ENCODE data around the gene IL1R1. TPM values are rescaled to one million over a fixed set of nuclear protein-coding genes. Genes with fewer than 3 reads are reported as not detected.

Gene IL1R1
- total RNA-seq, 1 experiment from 2014 or later = 23.5 TPM

GRCh38 chr2:102145107-102145506 is 2.6 kb downstream of the IL1R1 start:
- H3K4me1 ChIP-seq = no peaks in the 10 kb centered on the region
- no peak for TF ChIP-seq CTCF (IDR thresholded peaks at IDR 0.05; ENCODE audit: insufficient read depth in 1 of 2, low read depth in 1 of 2, low read length in 1 of 2, severe bottlenecking in 1 of 2, unreplicated experiment in 1 of 2)
- ChIA-PET POLR2A (no interaction called here), CTCF (interaction anchor here (1.1 kb wide), 1 partner anchor 11 kb away, joined by 3 read pairs; no protein-coding TSS in a partner anchor)
- no peaks in the 10 kb centered on the region for H3K27me3 ChIP-seq (replicated peaks; ENCODE audit: control insufficient read depth, insufficient read depth, low read length)
- no peak overlapping the region for H3K4me3 ChIP-seq (ENCODE audit: low read depth, low read length)
- H3K36me3 Mint-ChIP-seq (ENCODE audit: insufficient read depth, unreplicated experiment) = peaks cover 31% of the 10 kb centered on the region
- peaks cover 5% of the 10 kb centered on the region for H3K36me3 ChIP-seq (ENCODE audit: control insufficient read depth, insufficient read depth, low read length)
- DNase-seq = no peak
- peaks cover 6% of the 10 kb centered on the region for H3K4me1 Mint-ChIP-seq (ENCODE audit: low read depth, unreplicated experiment)
- H3K9me3 Mint-ChIP-seq (ENCODE audit: unreplicated experiment) = peaks cover 46% of the 10 kb centered on the region
- peaks cover 37% of the 10 kb centered on the region for H3K9me3 ChIP-seq
- H3K27me3 Mint-ChIP-seq (ENCODE audit: insufficient read depth, unreplicated experiment) = no peaks in the 10 kb centered on the region
- peak overlapping the region; percentile 68 for H3K27ac Mint-ChIP-seq (ENCODE audit: unreplicated experiment)
- H3K4me3 Mint-ChIP-seq (ENCODE audit: unreplicated experiment) = no peak overlapping the region
- intact Hi-C loops (cut with micrococcal nuclease; ENCODE audit: unreplicated experiment) = no loop called here
- no TSS peak for BruUV-seq (replicated peaks)

GRCh38 chr2:102145934-102146333 is 3.4 kb downstream of the IL1R1 start:
- POLR2A ChIA-PET = no interaction called here
- H3K9me3 ChIP-seq = peaks cover 37% of the 10 kb centered on the region
- peaks cover 49% of the 10 kb centered on the region for H3K9me3 Mint-ChIP-seq (ENCODE audit: unreplicated experiment)
- H3K4me1 Mint-ChIP-seq (ENCODE audit: low read depth, unreplicated experiment) = peaks cover 7% of the 10 kb centered on the region
- H3K27me3 Mint-ChIP-seq (ENCODE audit: insufficient read depth, unreplicated experiment) = no peaks in the 10 kb centered on the region
- no peak overlapping the region for H3K4me3 ChIP-seq (ENCODE audit: low read depth, low read length)
- no peak overlapping the region for H3K27ac Mint-ChIP-seq (ENCODE audit: unreplicated experiment)
- H3K4me3 Mint-ChIP-seq (ENCODE audit: unreplicated experiment) = no peak overlapping the region
- H3K4me1 ChIP-seq = no peaks in the 10 kb centered on the region
- peaks cover 5% of the 10 kb centered on the region for H3K36me3 ChIP-seq (ENCODE audit: control insufficient read depth, insufficient read depth, low read length)
- no peak for DNase-seq
- peaks cover 31% of the 10 kb centered on the region for H3K36me3 Mint-ChIP-seq (ENCODE audit: insufficient read depth, unreplicated experiment)
- BruUV-seq (replicated peaks) = no TSS peak
- TF ChIP-seq CTCF (IDR thresholded peaks at IDR 0.05; ENCODE audit: insufficient read depth in 1 of 2, low read depth in 1 of 2, low read length in 1 of 2, severe bottlenecking in 1 of 2, unreplicated experiment in 1 of 2) = no peak
- no peaks in the 10 kb centered on the region for H3K27me3 ChIP-seq (replicated peaks; ENCODE audit: control insufficient read depth, insufficient read depth, low read length)
- CTCF ChIA-PET = no interaction called here
- intact Hi-C loops (cut with micrococcal nuclease; ENCODE audit: unreplicated experiment) = no loop called here

- H3K4me1 Mint-ChIP-seq (ENCODE audit: low read depth, unreplicated experiment) = peaks cover 12% of the 10 kb centered on the region
- H3K36me3 Mint-ChIP-seq (ENCODE audit: insufficient read depth, unreplicated experiment) = peaks cover 29% of the 10 kb centered on the region
- no peak for DNase-seq
- H3K9me3 Mint-ChIP-seq (ENCODE audit: unreplicated experiment) = peaks cover 63% of the 10 kb centered on the region
- peaks cover 37% of the 10 kb centered on the region for H3K9me3 ChIP-seq
- no peak overlapping the region for H3K27ac Mint-ChIP-seq (ENCODE audit: unreplicated experiment)
- TF ChIP-seq CTCF (IDR thresholded peaks at IDR 0.05; ENCODE audit: insufficient read depth in 1 of 2, low read depth in 1 of 2, low read length in 1 of 2, severe bottlenecking in 1 of 2, unreplicated experiment in 1 of 2) = no peak
- H3K4me3 Mint-ChIP-seq (ENCODE audit: unreplicated experiment) = no peak overlapping the region
- BruUV-seq (replicated peaks) = no TSS peak
- no peaks in the 10 kb centered on the region for H3K27me3 Mint-ChIP-seq (ENCODE audit: insufficient read depth, unreplicated experiment)
- intact Hi-C loops (cut with micrococcal nuclease; ENCODE audit: unreplicated experiment) = no loop called here
- no peaks in the 10 kb centered on the region for H3K27me3 ChIP-seq (replicated peaks; ENCODE audit: control insufficient read depth, insufficient read depth, low read length)
- no peaks in the 10 kb centered on the region for H3K4me1 ChIP-seq
- POLR2A ChIA-PET = no interaction called here
- H3K4me3 ChIP-seq (ENCODE audit: low read depth, low read length) = no peak overlapping the region
- CTCF ChIA-PET = no interaction called here
- peaks cover 5% of the 10 kb centered on the region for H3K36me3 ChIP-seq (ENCODE audit: control insufficient read depth, insufficient read depth, low read length)
These were observed 5.4 kb downstream of the IL1R1 start for GRCh38 chr2:102147935-102148334.
